Testis (tissue), 3 donors: Measurements from ENCODE around the gene MTERF1. TPM values are rescaled to one million over a fixed set of nuclear protein-coding genes. Genes with fewer than 3 reads are reported as not detected.
"Not testable (repeated sequence)": the region's sequence is repeated elsewhere in the genome, so short reads cannot be mapped to it uniquely, and the experiment has no call there.

Source experiments
- DNase-seq: peaks from one replicate; pipeline ENCODE4 v3.0.0-alpha.2; 2019
- H3K27ac ChIP-seq, 2 donors: fragments of 200-600 bp; sonication (generic); one replicate each; pipeline ENCODE4 v1.5.1; 2019
- H3K27me3 ChIP-seq: fragments of 200-600 bp; sonication (generic); one replicate; pipeline ENCODE4 v1.5.1; 2019
- H3K36me3 ChIP-seq: fragments of 200-600 bp; sonication (generic); one replicate; pipeline ENCODE4 v1.5.1; 2017; ENCODE audit warnings: low read depth; ENCODE audit errors: missing control alignments
- H3K4me1 ChIP-seq: fragments of 200-600 bp; sonication (generic); one replicate; pipeline ENCODE4 v1.5.1; 2019
- H3K4me3 ChIP-seq, 2 donors: fragments of 200-600 bp; sonication (generic); one replicate each; pipeline ENCODE4 v1.5.1; 2017 to 2019
- H3K9me3 ChIP-seq: fragments of 200-600 bp; sonication (generic); one replicate; pipeline ENCODE4 v1.5.1; 2017
- CTCF ChIP-seq, 3 experiments: fragments of 450-650 bp in 2 of 3; fragments of 200-600 bp in 1 of 3; sonication (generic) in 1 of 3; IDR thresholded peaks; one replicate each; pipeline ENCODE4 v1.5.1; 2016 to 2019; ENCODE audit warnings: antibody characterized with exemption in 3 of 3, mild to moderate bottlenecking in 2 of 3, moderate library complexity in 1 of 3
- POLR2A ChIP-seq: fragments of 450-650 bp; IDR thresholded peaks from one replicate; pipeline ENCODE4 v1.6.1; 2017; ENCODE audit warnings: antibody characterized with exemption, mild to moderate bottlenecking, moderate library complexity
- WGBS, 2 donors: methylation state at CpG; one replicate each; pipeline ENCODE4 v1.1.5; 2018; 5-methylcytosine and 5-hydroxymethylcytosine counted together
- intact Hi-C: fragments of 100-400 bp; cut with DNase I; formaldehyde crosslinking; loops from one replicate; pipeline ENCODE4 v1.15.1; 2023; ENCODE audit warnings: low total_unique reads
- polyA plus RNA-seq: library from polyadenylated mRNA; stranded (reverse); fragments of 350-450 nt; fragmentation: Illumina TruSeq; extraction: RNeasy Lipid Tissue Mini Kit (QIAGEN cat#74804); gene quantifications from one replicate; pipeline ENCODE4 v1.2.3, GENCODE V29; 2014; ENCODE audit warnings: low read depth, low replicate concordance; ENCODE audit not compliant: insufficient read depth
- total RNA-seq, 2 donors: library from RNA; depleted of rRNA; stranded (reverse); fragments of >200 nt; gene quantifications; one replicate each; pipeline ENCODE4 v1.2.3, GENCODE V29; 2016

MTERF1 gene
- total and polyA plus RNA-seq, 3 donors from 2014 or later = 7.6 to 18.7 (median 10.0) TPM

- intact Hi-C loops = no loop called here
- H3K27me3 ChIP-seq = no peaks in the 10 kb centered on the region
Measured at GRCh38 chr7:91894781-91895480, 14.4 kb upstream of the MTERF1 start.

GRCh38 chr7:91893699-91894098, 13.2 kb upstream of the MTERF1 start:
- H3K27ac ChIP-seq, DNase-seq, H3K4me1 ChIP-seq, H3K9me3 ChIP-seq, H3K4me3 ChIP-seq, H3K27me3 ChIP-seq, intact Hi-C loops, H3K36me3 ChIP-seq: not testable (repeated sequence)
- WGBS, 2 donors = 86 to 93% methylated on average over 5 of the region's 5 CpGs

More at GRCh38 chr7:91894781-91895480, 14.4 kb upstream of the MTERF1 start:
- 61 to 75% methylated on average over 1 of the region's 1 CpG for WGBS, 2 donors
- Histone ChIP-seq H3K36me3 (no peaks in the 10 kb centered on the region), H3K4me1 (no peaks in the 10 kb centered on the region), H3K9me3 (no peaks in the 10 kb centered on the region), H3K4me3 (no peak overlapping the region), H3K27ac (no peak overlapping the region)
- no peak for DNase-seq
- TF ChIP-seq POLR2A = no peak

GRCh38 chr7:91892821-91893340, 12.4 kb upstream of the MTERF1 start:
- no peak for DNase-seq
- Histone ChIP-seq H3K9me3 (no peaks in the 10 kb centered on the region), H3K4me3 (no peak overlapping the region), H3K36me3 (no peaks in the 10 kb centered on the region), H3K27ac (no peak overlapping the region), H3K4me1 (no peaks in the 10 kb centered on the region), H3K27me3 (no peaks in the 10 kb centered on the region)
- TF ChIP-seq POLR2A (no peak), CTCF (IDR thresholded peaks at IDR 0.05) (no peak)
- intact Hi-C loops = no loop called here
- 42 to 58% methylated on average over 2 of the region's 2 CpGs for WGBS, 2 donors

GRCh38 chr7:91892099-91892705, 11.7 kb upstream of the MTERF1 start:
- Histone ChIP-seq H3K27ac (no peak overlapping the region), H3K4me1 (no peaks in the 10 kb centered on the region), H3K4me3 (no peak overlapping the region), H3K9me3 (no peaks in the 10 kb centered on the region), H3K36me3 (no peaks in the 10 kb centered on the region), H3K27me3 (no peaks in the 10 kb centered on the region)
- WGBS, 2 donors = 65 to 80% methylated on average over 3 of the region's 3 CpGs
- no peak for DNase-seq
- TF ChIP-seq POLR2A = no peak
- no peak for TF ChIP-seq CTCF (IDR thresholded peaks at IDR 0.05)
- intact Hi-C loops = no loop called here

- intact Hi-C loops, DNase-seq: not testable (repeated sequence)
- 91 to 96% methylated on average over 34 to 60 of the region's 60 CpGs for WGBS, 2 donors
Measured at GRCh38 chr7:91888271-91889175, 8.0 kb upstream of the MTERF1 start.

GRCh38 chr7:91887336-91888213, 7.1 kb upstream of the MTERF1 start:
- H3K27ac ChIP-seq, H3K27me3 ChIP-seq, DNase-seq, H3K9me3 ChIP-seq, intact Hi-C loops, H3K4me3 ChIP-seq, H3K4me1 ChIP-seq, H3K36me3 ChIP-seq: not testable (repeated sequence)
- 92 to 99% methylated on average over 28 to 54 of the region's 54 CpGs for WGBS, 2 donors

More at GRCh38 chr7:91888271-91889175, 8.0 kb upstream of the MTERF1 start:
- H3K4me3 ChIP-seq, H3K4me1 ChIP-seq, H3K27me3 ChIP-seq, H3K27ac ChIP-seq, H3K9me3 ChIP-seq, H3K36me3 ChIP-seq: not testable (repeated sequence)
